Measurements from ENCODE around the gene BLVRB. TPM values are rescaled to one million over a fixed set of nuclear protein-coding genes. Genes with fewer than 3 reads are reported as not detected.

Gene BLVRB
- total and polyA plus RNA-seq, 10 of the 15 experiments (the other 5 are each of a cell fraction or from before 2014, with no cell fraction given), result 6.3 to 53.3 (median 27.8) TPM

- Histone ChIP-seq H3K27me3 (replicated peaks in 1 of 2; ENCODE audit: control insufficient read depth in 2 of 2, insufficient read depth in 2 of 2, low read length in 1 of 2) (no peaks in the 10 kb centered on the region), H3K4me1 (ENCODE audit: control insufficient read depth, insufficient read depth, low read length) (peaks cover 51% of the 10 kb centered on the region), H3K79me2 (ENCODE audit: control insufficient read depth, insufficient read depth, low read length) (no peaks in the 10 kb centered on the region), H3K36me3 (ENCODE audit: control insufficient read depth in 2 of 2, insufficient read depth in 2 of 2, low read length in 1 of 2) (no peaks in the 10 kb centered on the region), H3K9me3 (replicated peaks; ENCODE audit: control insufficient read depth, insufficient read depth, low read length) (no peaks in the 10 kb centered on the region), H2AFZ (ENCODE audit: control insufficient read depth, low read depth, low read length) (no peak within 1 kb of the TSS), H3K4me3 (no peak within 1 kb of the TSS), H4K20me1 (ENCODE audit: control insufficient read depth, insufficient read depth) (no peaks in the 10 kb centered on the region), H3K27ac (ENCODE audit: control insufficient read depth, insufficient read depth) (no peak within 1 kb of the TSS), H3K9ac (ENCODE audit: control insufficient read depth, insufficient read depth, low read length) (no peak within 1 kb of the TSS), H3K4me2 (ENCODE audit: control insufficient read depth, insufficient read depth) (no peak within 1 kb of the TSS)
- in situ Hi-C loops (cut with MboI), result no loop called here
- no peak for FAIRE-seq
- ChIA-PET SMC1A (ENCODE audit: uncharacterized antibody, unreplicated experiment) (no interaction called here), CTCF (interaction anchor here (0.9 to 4.5 kb wide), 5 partner anchors 7 to 222 kb away, joined by 3 to 43 read pairs (median 4); no protein-coding TSS in a partner anchor), POLR2A (interaction anchor here (0.6 to 1.4 kb wide), 4 partner anchors 10 to 679 kb away, joined by 3 to 17 read pairs (median 3); no protein-coding TSS in a partner anchor), RAD21 (ENCODE audit: unreplicated experiment) (interaction anchor here (0.9 kb wide), 1 partner anchor 195 kb away, joined by 4 read pairs; the partner anchor contains the start of gene TTC9B)
- BruUV-seq (replicated peaks), result no TSS peak
- TF ChIP-seq FOS (IDR thresholded peaks at IDR 0.05; ENCODE audit: borderline replicate concordance, extremely low read depth, insufficient read length), result no peak
- TF ChIP-seq USF1 (IDR thresholded peaks at IDR 0.05; ENCODE audit: borderline replicate concordance, extremely low read length, insufficient read depth, low read depth, low read length), result no peak
- TF ChIP-seq CBFB (IDR thresholded peaks at IDR 0.05; ENCODE audit: low read depth), result no peak
- no peak for TF ChIP-seq NR2F1 (conservative IDR thresholded peaks at IDR 0.05)
- TF ChIP-seq CHD2 (IDR thresholded peaks at IDR 0.05; ENCODE audit: borderline replicate concordance, low read depth, low read length), result no peak
- TF ChIP-seq RAD21 (IDR thresholded peaks at IDR 0.05; ENCODE audit: insufficient read depth, low read depth, low read length), result no peak
- TF ChIP-seq GABPA (IDR thresholded peaks at IDR 0.05; ENCODE audit: low read depth), result no peak
- no peak for TF ChIP-seq CHD4 (IDR thresholded peaks at IDR 0.05)
- TF ChIP-seq RFX5 (IDR thresholded peaks at IDR 0.05; ENCODE audit: low read depth, low read length), result no peak
- no peak for TF ChIP-seq SUZ12 (IDR thresholded peaks at IDR 0.05; ENCODE audit: unreplicated experiment)
- no peak for TF ChIP-seq GATAD2B (conservative IDR thresholded peaks at IDR 0.05; ENCODE audit: low read depth)
- no peak for TF ChIP-seq RELA (IDR thresholded peaks at IDR 0.05; ENCODE audit: borderline replicate concordance, partially characterized antibody)
- TF ChIP-seq ZBTB4 (CRISPR knock-in tag; IDR thresholded peaks at IDR 0.05), result no peak
- no peak for TF ChIP-seq ATF7 (IDR thresholded peaks at IDR 0.05; ENCODE audit: low read depth)
- TF ChIP-seq TCF7 (IDR thresholded peaks at IDR 0.05; ENCODE audit: borderline replicate concordance), result no peak
- TF ChIP-seq ZBTB11 (CRISPR knock-in tag; IDR thresholded peaks at IDR 0.05), result no peak
- DNase-seq (ENCODE audit: low read depth, low spot score), result no peak
- 56% methylated on average over 17 of the region's 18 CpGs for WGBS (ENCODE audit: insufficient coverage, insufficient replicate concordance, low lambda C conversion rate, missing lambda C conversion rate)
- ATAC-seq, result no peak
- intact Hi-C loops (cut with micrococcal nuclease; ENCODE audit: unreplicated experiment), result no loop called here
Measured at GRCh38 chr19:40413291-40413845, 52.2 kb downstream of the BLVRB start, which contains the start of gene PRX. TSS of gene PRX (minus strand) at chr19:40413378. CDS start at chr19:40407932, 5,446 bp downstream.

Data from GM12878 (cell line).